GM12864 (cell line): ENCODE results near the gene AGXT.

Experiments
- DNase-seq: peaks from one replicate; pipeline ENCODE4 v3.0.0-alpha.2; 2011; ENCODE audit warnings: low read depth
- H3K4me3 ChIP-seq: 2 replicates; pipeline ENCODE4 v1.5.1; 2011; ENCODE audit warnings: mild to moderate bottlenecking, low read depth, low read length, control low read depth
- TF ChIP-seq, protein P1 (sequence below): IDR thresholded peaks from 2 replicates; pipeline ENCODE4 v1.5.1; 2011; ENCODE audit warnings: low read depth, mild to moderate bottlenecking, moderate library complexity, low read length, control low read depth, inconsistent platforms; ENCODE audit errors: missing control alignments

The AGXT gene

DNA sequence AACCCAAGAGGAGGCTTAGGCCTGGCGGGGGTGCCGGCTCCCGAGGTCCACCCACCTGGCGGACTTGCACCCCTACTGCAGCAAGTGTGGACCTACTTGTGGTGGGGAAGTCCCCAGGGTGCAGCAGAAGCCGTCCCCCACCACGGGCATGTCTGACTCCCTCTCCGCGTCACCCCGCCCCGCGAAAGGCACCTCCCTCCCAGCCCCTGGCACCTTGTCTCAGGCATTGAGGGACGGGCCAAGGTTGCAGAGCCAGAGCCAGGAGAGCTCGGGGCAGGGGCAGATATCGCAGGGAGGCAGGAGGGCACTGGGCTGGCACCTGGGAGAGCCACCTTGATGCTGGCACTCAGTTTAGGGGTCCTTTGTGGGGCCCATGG is 56.6 kb downstream of the AGXT start:
- TF ChIP-seq, protein P1, sequence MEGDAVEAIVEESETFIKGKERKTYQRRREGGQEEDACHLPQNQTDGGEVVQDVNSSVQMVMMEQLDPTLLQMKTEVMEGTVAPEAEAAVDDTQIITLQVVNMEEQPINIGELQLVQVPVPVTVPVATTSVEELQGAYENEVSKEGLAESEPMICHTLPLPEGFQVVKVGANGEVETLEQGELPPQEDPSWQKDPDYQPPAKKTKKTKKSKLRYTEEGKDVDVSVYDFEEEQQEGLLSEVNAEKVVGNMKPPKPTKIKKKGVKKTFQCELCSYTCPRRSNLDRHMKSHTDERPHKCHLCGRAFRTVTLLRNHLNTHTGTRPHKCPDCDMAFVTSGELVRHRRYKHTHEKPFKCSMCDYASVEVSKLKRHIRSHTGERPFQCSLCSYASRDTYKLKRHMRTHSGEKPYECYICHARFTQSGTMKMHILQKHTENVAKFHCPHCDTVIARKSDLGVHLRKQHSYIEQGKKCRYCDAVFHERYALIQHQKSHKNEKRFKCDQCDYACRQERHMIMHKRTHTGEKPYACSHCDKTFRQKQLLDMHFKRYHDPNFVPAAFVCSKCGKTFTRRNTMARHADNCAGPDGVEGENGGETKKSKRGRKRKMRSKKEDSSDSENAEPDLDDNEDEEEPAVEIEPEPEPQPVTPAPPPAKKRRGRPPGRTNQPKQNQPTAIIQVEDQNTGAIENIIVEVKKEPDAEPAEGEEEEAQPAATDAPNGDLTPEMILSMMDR, result no peak
- no peak overlapping the region for H3K4me3 ChIP-seq
- DNase-seq, result no peak

DNA sequence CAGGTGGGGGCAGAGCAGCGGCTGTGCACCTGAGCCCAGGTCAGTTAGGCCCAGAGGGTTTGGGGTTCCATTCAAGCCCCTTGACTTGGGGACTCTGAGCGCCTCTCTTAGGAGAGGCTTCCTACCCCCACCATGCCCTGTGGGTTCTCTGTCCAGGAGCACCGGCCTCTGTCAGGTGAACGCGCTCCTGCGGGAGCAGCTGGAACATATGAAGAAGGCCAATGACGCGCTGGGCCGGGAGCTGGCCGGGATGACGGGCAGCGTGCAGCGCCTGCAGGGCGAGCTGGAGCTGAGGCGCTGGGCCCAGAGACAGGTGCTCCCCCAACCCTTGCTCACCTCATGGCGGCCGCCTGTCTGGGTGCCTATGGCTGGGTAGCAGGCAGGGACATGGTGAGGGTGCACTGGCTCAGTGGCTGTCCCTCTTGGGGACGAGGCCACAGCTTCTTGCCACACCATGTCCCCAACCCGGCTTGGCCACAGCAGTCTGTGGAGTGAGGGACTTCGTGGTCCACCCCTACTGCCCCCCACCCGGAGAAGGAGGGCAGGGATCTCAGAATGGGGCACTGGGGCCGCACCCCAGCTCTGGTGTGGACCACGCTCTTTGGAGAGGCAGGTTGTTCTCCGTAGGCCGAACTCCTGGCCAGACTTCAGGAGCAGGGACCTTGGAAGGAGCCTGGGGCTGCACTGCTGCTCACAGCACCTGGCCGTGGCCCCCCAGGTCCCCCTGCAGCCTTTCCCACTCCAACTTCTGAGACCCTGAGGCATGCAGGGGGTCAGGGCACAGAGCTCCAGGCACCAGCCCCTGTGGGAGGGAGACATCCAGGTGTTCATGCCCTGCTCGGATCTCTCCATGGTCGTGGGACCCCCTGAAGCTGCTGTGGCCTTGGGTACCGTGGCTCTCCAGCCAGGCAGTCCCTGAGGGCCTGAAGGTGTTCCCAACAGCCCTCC is 57.2 kb downstream of the AGXT start:
- H3K4me3 ChIP-seq, result no peak overlapping the region
- TF ChIP-seq, protein P1, result no peak
- no peak for DNase-seq

GRCh38 chr2:240926516-240927389 is 58.1 kb downstream of the AGXT start:
- TF ChIP-seq, protein P1, result no peak
- DNase-seq, result no peak
- H3K4me3 ChIP-seq, result no peak overlapping the region

DNA sequence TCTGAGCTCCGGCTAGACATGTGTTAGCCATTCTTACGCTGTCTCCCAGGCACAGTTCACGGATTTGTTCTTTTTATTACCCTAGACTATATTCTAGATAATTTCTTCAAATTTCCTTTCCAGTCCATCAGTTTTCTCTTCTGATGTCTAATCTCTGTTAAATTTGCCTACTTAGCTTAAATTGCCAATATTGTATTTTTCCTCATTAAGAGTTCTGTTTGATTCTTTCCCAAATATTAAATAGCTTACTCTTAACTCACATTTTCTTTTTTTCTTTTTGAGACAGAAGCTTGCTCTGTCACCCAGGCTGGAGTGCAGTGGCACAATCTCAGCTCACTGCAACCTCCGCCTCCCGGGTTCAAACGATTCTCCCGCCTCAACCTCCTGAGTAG is 58.8 kb downstream of the AGXT start:
- H3K4me3 ChIP-seq, result no peak overlapping the region
- TF ChIP-seq, protein P1, result no peak
- DNase-seq, result no peak

GRCh38 chr2:240928476-240929363 is 60.1 kb downstream of the AGXT start:
- TF ChIP-seq, protein P1, result no peak
- no peak for DNase-seq
- H3K4me3 ChIP-seq, result no peak overlapping the region

DNA sequence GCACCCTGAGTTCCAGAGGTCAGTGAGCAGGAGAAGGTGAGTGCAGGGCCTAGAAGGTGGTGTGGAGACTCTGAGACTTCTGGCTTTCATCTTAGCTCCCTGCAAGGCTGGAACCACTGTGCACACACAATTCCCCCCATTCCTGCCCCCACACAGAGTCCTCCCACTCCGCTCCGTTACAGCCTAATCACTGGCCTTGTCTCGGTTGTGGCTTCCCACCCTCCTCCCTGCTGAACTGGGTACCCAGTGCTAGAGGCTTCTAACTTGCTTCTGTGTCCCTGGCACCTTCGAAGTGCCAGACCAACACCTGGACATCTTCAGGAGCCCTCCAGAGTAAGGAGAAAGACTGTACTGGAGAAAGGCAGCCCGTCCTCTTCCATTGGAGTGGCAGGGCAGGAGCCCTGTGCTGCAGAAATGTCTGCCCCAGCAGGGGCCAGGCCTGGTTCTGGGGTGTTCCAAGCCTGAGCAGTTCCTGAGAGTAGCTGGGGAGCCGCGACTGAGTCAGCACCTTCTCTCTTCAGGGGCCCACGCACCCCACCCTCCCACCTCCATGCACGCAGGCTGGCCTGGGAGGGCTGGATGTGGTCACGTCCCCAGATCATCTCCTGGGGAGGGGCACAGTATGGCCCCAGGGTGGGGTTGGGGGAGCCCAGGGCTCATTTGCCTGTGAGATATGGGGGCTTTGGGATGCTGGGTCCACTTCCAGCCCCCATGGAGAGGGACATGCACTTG is 60.9 kb downstream of the AGXT start:
- H3K4me3 ChIP-seq, result no peak overlapping the region
- TF ChIP-seq, protein P1, result no peak
- no peak for DNase-seq
